GM19035 (cell line): ENCODE measurements around the gene LIPC.

Experiments used
- ATAC-seq: cut with Tn5 transposase; IDR thresholded peaks from one replicate; pipeline ENCODE4 v1.9.1; 2021; ENCODE audit not compliant: unreplicated experiment

Gene LIPC

DNA sequence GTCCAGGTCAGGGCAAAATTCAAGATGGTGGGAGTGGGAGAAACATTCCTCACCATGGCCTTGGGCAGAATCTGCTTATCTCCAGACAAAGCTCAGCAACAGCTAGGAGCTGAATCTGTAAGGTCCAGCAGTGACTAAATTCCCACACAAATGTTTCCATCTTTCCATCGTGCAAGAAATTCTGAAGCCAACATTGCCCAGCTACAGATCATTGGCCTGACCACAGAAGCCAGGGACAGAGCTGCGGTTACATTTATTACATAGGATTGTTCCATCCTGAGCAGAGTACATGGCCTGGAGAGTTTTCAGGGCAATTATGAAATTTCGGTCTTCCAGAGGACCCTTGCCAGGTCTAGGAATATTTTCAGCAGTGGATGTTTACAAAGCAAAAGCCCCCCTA is 100.3 kb downstream of the LIPC start:
- no peak for ATAC-seq

DNA sequence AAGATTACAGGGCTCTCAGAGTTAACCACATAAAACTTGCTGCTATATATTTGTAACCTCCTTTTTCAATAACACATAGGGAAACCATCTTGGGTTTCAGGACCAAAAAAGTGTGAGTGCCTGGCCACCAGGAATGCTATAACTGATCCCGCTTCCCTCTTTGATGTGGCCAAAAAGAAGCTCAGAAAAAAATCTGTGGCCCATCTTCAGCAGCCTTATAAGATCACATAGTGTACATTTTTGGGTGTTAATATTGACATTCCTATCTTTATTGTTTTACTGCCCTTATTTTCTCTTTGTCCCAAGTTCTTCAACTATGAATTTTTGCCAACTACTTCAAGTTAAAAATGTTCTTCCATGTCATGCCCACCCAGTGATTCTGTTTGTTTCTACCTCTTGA is 102.8 kb downstream of the LIPC start:
- ATAC-seq, result no peak

DNA sequence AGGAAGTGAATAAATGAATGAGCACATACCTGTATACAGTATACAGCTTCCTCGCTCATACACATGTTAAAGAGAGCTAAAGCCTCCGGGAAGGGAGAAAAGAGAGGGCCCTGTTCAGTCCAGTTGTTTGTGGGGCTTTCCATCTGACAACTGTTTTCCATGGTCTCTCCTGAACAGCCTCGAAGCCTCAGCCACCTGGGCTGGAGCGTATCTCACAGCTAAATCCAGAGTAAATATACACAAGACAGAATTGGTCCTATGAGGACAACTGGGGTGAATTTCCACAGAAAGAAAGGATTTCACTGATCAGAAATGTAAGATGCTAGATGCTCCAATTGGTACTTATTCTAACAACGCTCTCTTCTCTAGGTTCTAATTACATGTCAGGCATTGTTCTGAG is 103.5 kb downstream of the LIPC start:
- no peak for ATAC-seq

DNA sequence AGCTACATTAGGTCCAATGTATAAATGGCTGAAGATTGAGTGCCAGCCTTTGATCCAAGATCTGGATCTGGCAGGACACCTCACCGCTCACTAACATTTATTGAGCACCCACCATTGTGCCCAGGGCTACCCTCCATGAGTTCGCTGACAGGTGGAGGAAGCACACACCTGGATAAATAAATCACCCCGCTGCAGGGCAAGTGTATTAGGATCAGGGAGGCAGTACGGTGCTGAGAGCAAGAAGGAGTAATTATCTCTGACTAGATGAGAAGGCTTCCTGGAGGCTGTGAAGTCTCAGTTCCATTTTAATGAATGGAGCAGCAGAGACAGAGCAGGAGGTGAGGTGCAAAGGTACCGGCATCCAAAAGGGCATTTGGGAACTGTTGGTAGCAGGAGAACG is 104.1 kb downstream of the LIPC start:
- ATAC-seq, result no peak

DNA sequence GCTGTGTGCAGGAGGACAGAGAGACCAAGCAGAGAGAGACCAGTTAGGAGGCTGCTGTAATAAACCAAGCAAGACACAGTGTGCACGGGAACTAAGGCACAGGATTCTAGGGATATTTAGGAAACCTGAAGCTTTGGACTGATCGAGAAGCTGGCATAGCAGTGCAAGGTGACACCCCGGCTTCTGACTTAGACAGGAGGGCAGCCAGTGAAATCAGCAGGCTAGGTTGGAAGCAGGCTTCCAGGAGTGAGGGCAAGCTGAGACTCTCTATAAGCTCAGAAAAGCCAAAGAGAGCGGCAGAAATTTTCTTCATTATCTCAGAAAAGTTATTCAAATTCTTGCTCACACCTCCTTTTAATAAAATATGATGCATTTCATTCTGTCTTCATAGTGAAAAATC is 104.6 kb downstream of the LIPC start:
- no peak for ATAC-seq

DNA sequence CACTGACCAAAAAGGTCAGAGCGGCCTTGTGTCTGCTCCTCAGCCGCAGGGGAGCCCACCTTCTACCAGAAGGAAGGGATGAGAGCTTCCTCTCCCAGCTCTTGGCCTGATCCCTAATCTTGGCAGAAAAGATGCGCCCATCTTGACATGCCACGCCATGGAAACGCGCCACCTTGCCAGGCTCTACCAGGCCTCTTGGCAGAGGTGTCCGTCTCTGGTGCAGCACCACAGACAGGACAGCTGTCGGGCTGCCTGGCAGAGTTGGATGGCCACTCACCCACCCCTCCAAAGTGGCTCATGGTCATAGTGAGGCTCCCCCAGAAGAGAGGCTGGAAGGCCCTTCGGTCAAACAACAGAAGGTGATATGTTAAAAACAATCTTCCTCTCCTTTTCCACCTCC is 105.2 kb downstream of the LIPC start:
- no peak for ATAC-seq

DNA sequence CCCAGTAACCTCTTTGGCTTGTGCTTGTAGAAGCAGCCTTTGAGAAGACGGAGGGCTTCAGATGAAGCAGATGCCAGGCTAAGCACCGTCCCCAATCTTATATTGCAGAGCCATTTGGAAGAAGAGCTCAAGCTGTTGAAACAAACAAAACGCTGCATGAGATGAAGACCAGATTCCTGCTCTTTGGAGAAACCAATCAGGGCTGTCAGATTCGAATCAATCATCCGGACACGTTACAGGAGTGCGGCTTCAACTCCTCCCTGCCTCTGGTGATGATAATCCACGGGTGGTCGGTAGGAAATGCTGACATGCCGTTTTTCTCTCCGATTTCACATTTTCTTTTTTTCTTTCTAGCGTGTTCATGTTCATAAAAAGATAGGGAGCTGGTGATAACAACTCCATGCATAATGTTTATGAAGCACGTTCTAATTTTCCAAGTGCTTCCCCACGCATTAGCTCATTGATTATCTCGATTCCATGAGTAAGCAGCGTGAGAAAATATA is 106.5 kb downstream of the LIPC start:
- ATAC-seq, result no peak

DNA sequence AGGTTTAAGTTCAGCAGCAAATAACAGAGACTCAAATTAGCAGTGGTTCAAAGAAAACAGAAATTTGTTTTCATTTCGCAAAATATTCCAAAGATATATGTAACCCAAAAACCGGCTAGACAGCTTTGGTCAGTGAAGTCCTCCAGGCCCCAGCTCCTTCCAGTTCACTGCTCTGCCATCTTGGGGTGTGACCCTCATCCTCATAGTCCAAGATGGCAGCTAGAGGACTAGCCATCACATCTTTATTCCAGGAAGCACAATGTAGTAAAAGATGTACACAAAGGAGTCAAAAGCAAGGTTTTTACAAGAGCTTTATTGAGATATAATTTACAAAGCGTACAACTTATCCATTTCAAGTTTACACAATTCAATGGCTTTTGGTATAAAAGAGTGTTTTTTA is 107.1 kb downstream of the LIPC start:
- no peak for ATAC-seq

DNA sequence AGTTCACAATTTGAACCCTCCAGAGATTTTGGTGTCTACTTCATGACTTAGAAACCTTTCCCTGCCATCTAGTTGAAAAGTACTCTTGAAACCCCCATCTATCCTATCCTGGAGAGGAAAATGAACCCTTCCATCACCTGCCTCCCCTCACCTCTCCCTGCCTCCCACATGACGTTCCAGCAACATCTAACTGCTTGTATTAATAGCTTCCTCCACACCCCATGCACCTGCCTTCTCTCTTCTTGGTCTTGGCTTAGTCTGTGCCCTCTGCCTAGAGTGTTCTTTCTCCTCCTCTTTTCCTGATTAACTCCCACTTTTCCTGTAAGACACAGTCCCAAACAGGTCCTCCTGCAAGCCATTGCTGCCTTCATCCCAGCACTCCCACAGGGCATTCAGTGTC is 107.8 kb downstream of the LIPC start:
- ATAC-seq, result no peak

DNA sequence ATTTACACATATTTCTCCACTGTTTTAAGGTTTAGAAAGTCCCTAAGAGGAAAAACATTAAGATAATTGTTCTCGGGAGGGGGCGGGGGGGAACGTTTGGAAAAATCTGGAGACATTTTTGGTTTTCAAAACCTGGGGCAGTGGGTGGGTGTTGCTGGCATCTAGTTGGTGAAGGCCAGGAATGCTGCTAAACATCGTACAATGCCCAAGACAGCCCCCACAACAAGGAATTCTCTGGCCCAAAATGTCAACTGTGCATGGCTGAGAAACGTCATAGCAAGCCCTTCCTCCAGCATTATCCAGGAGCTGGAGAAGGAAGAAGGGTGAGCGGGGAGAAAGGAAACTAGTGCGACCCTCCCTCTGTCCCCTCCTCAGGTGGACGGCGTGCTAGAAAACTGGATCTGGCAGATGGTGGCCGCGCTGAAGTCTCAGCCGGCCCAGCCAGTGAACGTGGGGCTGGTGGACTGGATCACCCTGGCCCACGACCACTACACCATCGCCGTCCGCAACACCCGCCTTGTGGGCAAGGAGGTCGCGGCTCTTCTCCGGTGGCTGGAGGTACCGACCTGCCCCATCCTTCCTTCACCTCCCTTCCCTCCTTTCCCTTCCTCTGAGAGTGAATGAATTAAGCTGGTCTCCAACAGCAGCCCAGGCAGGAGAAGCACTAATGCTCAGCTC is 109.8 kb downstream of the LIPC start:
- ATAC-seq, result no peak

DNA sequence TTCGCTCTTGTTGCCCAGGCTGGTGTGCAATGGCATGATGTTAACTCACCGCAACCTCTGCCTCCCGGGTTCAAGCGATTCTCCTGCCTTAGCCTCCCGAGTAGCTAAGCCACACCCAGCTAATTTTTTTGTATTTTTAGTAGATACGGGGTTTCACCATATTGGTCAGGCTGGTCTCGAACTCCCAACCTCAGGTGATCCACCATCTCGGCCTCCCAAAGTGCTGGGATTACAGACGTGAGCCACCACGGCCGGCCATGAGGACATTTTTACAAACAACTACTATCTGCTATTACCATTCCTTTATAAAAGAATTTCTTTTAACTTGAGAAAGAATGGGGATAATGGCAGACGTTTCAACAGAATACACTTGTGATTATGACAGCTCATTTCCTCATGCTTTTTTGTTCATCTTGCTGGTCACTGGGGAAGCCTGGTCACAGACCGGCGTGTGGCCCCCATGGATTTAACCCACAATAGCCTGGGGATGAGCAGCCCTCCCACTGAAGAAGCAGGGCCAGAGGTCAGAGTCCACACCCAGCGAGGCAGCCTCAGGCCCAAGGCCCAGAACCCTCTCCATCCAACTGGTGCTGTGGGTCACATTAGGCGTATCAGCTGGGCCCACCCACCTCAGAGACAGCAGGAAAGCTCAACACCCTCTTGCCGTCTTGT is 112.0 kb downstream of the LIPC start:
- ATAC-seq, result no peak

DNA sequence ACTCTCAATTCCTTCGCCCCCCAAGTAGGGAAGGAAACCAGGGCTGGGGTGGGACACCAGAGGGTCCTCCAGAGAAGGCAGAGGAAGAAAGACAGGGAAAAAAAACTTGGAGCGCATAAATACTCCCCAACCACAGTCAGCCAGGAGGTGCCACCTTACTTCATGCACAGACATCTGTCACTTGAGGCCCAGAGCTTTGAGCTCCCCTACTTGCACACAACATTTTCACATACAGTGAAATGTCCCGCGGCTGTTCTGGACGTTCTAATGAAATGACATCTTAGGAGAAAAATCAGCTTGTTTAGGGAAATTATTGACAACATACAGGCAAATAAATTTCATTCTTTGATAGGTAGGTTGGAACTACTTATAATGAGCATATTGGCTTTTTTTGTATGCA is 113.0 kb downstream of the LIPC start:
- ATAC-seq, result no peak

DNA sequence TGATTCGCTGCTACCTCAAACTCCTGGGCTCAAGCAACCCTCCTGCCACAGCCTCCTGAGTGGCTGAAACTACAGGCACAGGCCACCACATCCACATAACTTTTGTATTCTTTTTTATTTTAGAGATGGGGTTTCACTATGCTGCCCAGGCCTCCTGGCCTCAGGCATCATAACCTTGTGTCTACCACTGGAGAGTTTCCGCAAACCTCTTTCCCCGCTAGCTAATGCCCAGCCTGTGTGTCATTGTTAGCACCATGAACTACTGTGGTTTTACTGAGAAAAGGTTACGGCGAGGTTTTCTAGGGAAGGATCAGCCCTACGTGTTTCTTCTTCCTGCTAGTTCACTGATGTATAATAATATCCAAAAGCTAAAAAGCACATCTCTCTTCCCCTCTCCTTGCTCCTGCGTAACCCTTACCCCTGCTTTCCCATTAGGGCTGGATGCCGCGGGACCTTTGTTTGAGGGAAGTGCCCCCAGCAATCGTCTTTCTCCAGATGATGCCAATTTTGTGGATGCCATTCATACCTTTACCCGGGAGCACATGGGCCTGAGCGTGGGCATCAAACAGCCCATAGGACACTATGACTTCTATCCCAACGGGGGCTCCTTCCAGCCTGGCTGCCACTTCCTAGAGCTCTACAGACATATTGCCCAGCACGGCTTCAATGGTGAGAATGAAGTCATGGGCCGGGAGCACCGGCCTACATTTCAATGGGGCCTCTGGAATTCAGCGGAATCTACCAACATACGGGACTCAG is 113.7 kb downstream of the LIPC start:
- no peak for ATAC-seq

DNA sequence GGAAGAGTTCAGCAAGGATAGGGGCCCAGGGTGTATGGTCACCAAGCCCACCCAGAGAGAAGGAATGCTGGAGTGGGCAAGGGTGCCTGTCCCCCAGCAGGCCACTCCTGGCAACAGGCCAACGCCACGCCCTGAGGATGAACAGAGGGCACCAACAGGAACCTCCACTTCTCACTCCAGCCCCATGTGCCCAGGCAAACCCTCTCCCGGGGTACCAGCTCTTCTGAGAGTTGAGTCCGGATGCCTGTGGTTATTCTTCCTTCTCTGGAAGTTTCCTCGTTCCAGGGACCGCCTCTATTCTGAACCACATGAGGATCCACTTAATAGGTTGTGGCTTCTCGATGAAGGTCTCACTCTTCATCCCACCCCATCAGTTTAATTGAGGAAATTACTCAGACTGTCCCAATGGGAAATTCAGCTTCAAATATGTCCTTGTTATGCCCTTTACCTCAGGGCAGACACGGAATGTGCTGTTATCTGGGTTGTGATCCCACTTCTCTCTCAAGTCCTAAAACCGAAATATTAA is 114.3 kb downstream of the LIPC start:
- no peak for ATAC-seq

DNA sequence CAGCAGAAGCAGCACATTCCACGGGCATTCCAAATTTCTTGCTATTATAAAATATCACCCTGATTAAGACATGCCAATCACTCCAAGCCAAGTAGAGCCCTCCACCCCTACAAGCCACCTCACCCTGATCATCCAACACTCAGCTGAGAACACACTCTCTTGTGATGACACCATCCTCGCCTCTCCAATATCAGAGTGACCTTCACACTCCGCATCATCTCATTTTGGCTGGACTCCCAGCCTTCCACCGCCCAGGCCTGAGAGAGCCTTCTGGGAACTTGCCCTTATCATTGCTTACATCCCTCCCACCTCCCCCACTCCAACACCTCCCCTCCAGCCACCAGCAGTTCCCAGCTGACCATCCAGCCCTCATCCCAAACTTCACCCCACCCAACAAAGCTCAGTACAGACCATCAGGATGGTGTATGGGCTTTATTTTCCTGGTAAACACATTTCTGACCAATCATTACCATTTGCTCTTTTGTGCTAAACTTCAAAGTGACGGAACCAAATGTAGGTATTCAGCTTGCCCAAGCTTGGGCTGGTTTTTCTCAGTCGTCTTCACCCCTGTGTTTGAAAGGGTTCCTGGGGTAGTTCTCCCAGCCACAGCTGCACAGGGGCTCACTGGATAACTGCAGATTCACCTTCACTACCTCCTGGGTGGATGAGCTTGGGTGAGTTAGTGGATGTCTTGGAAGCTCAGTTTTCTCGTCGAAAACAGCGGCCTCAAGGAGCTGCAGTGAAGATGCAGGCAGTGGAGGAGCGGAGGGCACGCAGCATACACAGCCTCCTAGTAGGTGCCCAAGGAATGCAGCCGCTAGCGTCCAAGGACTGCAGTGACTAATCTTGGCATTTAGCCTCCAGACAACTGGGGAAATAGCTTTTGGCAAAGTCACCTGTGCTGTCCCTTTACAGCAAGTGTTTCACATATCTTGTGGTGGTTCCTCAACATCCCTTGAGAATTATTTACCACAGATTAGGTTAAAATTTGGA is 115.1 kb downstream of the LIPC start:
- no peak for ATAC-seq

DNA sequence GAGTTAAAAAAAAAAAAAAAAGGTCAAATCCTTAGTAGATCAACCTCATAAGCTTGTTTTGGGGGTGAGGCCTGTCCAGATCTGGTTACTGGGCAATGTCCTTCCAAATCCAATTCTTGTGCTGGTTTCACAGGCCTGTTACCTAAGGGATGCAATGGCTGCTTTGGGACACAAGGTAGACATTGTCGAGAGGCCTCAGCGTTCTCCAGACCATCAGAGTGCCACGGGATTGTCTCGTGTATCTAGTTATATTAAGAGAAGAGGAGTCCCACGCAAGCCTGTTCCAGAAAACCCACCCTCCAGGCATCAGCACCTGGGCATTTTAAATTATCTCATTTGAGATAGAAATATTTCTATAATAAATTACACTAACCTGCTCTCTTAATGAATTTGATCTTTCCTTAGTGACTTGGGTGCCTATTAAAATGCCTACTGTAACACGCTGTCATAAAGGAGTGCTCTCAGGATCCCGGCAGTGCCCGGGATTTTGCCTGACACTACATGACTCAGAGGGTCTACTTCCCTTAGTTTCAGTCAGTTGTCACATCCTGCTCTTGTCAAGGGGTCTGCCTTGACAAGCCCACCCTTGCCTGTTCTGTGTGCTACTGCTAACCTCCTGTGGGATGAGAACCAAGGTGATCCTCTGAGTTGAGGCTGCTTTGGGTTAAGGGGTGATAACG is 116.0 kb downstream of the LIPC start:
- ATAC-seq, result no peak

DNA sequence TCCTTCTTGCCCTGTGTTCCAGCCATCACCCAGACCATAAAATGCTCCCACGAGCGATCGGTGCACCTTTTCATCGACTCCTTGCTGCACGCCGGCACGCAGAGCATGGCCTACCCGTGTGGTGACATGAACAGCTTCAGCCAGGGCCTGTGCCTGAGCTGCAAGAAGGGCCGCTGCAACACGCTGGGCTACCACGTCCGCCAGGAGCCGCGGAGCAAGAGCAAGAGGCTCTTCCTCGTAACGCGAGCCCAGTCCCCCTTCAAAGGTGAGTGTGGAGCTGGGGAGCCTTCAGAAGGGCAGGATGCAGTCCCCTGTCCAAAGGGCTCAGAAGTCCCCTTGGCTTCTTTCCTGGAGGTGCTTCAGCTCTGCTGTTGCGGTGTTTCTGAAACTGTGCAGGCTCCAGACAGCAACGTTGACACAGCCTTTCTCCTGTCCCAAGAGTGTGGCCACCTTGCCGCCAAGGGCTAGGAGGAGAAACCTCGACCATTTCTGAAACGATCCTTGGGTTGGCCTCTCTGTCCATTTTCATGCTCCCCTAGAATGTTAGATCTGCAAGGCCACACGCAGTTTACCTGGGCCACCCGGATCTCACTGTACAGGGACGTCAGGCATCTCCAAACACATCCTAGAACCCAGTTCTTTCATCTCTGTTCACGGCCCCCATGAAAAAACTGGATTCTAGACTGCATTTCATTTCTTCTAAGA is 116.7 kb downstream of the LIPC start:
- no peak for ATAC-seq

DNA sequence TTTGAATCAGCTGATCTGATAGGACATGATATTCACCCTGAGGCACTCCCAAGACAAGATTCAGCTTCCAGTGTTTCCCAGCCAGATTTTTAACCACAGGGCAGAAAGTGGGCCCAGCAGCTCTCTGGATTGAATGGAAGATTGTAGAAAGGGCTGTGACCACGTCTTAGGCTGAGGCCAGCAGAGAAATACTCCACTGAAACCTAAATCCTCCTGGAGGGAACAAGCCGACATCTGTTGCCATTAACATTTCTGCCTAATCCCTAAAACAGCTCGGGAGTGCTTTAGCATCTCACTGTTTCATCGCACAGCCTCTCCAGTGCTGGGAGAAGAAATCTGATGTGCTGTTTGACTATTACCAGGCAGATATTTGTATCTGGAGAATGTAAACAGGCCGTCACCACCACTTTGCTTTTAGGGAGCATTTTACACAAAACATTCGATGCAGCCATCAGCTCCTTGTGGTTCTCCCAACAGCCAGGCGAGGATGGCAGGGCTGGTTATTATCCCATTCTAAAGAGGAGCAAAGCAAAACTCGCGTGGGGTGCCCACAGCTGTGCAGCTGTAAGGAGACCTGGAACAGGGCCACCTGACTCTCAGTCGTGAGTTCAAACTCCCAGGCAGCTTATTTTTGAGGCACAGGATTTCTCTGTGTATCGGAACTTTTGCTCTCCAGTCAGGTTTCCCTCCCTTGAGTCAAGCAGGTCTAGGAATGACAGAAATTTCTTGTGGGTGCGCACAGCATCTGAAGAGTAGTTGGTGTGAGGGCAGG is 117.4 kb downstream of the LIPC start:
- ATAC-seq, result no peak

DNA sequence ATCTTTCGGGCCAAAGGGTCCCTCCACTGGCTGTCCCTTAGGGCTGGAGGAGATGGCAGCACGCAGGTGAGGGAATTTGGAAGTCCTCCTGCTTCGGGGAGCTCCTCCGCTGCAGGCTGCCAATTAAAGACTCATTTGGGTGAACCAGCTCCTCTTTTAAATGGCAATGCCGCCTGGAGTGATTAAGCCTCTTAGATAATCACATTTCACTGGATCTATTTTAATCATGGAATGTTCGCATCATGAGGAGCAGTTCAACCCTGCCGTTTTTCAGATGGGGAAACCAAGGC is 117.9 kb downstream of the LIPC start:
- no peak for ATAC-seq
